Stimulated activated CD8-positive, alpha-beta memory T cell treated with anti-CD3 and anti-CD28 coated beads, Interleukin-4, amount 100 ng/mL, for 48 hours (primary cell): ENCODE data around the gene C2CD2.

Experiments
- DNase-seq: peaks from one replicate; pipeline ENCODE4 v3.0.0-alpha.2; 2020

The C2CD2 gene

DNA sequence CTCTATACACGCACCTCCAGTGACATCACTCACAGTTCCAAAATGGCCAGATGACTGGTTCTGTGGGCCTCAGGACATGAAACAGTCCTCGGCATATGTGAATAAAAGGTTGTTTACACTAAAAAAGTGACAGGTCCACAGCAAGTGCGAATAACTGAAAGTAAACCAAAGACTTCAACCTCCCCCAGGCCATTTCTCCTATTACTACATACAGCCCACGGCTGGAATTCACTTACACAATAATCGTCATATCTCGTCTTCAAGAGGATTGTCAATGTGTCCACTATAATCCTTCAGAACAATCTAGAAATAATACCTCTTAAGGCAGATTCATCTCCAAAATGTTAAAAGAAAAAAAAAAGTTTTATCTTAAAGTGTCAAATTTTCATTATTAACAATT is 72.8 kb downstream of the C2CD2 start:
- no peak for DNase-seq

DNA sequence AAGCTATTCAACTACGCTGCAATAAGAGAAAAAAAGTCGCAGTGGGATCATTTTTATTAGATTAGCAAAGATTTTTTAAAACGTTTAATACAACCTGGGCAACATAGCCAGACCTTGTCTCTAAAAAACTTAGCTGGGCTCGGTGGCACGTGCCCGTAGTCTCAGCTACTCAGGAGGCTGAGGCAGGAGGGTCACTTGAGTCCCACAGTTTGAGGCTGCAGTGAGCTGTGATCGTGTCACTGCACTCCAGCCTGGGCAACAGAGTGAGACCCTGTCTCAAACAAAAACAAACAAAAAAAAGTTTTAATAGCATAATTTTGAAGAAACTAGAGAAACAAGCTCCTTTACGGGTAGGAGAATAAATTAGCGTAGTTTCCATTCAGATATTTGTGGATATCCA is 73.7 kb downstream of the C2CD2 start:
- no peak for DNase-seq

DNA sequence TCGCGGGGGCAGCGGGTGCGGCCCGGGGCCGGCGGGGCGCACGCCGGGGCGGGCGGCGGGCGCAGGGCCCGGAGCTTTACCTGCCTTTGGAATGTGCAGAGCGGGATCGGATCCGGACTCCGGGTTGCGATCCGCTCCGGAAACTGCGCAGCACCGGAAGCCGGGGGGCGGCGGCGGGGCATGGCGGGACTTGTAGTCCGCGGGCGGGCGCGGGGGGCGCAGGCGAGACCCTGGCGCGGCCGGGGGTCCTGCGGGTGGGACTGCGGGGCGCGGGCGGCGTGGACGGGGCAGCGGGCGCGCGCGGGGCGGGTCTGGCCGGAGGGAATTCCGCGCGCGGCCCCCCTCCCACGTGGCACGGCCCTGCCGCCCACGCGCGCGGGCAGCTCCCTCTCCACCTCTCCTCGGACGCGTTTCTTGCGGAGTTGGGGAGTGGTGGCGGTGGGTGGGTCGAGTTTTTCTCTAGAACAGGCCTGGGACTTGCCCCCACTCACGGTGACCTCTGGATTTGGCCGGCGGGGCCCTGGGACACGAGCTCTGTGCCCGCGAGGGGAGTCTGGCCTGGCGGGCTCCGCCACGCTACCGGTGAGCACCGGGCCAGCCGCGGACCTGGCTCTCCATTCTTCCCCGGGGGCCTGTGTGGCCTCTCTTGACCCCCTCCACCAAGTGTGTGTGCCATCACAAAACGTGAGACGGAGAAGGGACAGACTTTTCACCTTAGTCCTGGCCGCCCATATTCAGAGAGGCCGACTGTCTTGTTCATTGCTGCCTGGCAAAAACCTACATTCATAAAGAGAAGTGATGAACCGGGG is 74.4 kb downstream of the C2CD2 start, which contains the start of gene PRDM15:
Gene PRDM15 (minus strand): TSS at position 155 of the 809 bp plus-strand sequence. CDS start 18,981 bp downstream, outside the sequence.
- peak; percentile 90 for DNase-seq

DNA sequence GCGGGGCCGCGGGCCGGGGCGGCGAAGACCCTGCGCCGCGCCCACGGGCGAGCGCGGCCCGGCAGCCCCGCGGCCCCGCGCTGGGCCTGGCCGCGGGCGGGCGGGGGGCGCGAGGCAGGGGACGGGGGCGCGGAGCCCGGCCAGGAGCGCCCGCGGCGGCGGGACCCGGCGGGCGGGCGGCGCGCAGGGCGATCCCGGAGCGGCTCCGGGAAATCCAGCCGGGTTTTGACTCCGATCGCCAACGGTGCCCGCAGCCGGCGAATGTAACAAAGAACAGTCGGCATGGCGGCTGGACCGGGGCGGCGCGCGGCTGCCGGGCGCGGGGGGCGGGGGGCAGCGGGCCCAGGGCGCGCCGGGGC is 75.0 kb downstream of the C2CD2 start:
- DNase-seq = peak; percentile 82

DNA sequence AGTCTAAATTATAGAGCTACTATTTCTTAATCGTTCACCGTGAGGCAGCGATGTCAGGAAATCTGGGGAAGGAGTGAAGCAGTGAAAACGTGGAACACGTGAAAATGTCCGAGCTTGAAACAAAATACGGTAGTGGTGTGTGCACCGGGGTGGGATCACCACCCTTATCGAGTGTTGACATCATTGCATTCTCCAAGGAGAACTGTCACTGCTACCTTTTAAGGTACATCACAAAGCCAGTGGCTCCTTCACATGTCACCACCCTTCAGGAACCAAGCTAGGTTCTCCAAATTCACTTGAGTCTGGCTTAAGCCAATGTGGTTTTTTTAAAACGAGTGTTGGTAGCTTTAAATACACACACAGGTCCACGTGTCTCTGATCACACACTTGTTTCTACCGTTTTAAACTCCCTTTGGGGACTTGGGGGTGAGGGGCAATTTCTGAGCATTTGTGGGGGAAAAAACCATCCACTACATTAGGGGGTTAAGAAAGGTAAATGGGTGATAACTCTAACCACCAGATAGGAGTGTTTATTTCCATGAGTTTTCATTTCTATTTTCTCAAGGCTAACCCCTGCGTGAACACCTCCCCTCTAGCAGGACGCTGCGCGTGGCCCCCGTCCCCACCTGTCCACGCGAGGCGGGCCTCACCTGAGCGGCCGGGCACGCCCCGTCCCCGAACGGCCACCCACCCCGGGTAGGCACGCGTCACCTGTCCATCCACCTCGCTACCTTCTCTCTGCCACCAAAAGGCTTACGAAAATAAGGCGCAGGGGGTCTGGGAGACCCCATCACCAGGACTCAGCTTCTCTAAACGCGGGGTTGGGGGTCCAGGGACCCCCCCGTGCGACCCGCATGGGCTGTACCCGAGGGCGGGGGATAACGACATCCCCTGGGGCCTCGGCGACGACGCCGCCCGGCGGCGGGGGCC is 75.7 kb downstream of the C2CD2 start:
- DNase-seq = peak; percentile 51

DNA sequence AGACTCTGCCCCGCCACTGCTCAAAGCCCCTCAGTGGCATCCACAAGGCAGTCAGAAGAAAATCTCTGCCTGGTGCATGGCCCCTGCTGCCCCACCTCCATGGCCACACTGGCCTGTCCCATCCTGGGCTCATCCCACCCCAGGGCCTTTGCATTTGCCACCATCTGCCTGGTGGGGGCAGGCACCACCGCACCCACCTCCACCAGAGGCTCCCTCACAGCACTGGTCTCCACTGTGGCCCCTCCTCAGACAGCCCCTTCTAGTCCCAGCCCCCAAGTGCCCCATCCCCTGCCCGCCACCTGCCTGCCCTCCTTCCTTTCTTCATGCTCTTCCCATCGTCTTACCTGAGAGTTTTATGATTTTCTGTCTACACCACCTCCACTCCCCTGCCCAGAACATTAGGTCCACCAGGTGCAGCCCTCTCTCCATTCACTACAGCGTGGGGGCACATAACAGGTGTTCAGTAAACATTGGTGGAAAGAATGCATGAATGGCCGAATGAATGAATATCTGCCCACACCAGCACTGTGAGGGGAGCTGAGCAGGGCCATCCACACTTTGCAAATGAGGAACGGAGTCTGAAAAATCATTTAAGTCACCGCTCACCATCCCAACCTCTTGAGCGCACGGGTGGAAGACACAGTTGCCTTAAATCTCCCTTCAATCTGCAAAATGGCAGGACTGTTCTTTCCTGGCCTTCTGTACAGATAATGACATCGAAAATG is 76.7 kb downstream of the C2CD2 start:
- DNase-seq = no peak

DNA sequence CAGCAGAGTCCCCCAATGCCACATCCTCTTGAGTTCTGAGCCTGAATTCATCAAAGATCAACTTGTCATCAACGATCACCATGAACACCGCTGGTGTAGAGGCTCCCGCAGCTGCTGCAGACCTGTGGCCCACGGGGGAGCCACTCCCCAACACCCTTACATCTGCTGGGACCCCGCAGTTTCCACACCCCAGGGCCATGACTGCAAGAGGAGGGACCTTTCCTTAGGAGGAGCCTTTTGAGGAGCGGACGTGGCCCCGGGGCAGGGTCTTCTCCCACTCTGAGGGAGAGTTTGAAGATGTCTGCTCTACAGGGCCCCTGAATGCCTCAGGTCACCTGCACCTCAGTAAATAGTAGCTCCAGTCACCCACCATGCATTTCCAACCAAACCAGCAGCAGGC is 77.4 kb downstream of the C2CD2 start:
- no peak for DNase-seq

DNA sequence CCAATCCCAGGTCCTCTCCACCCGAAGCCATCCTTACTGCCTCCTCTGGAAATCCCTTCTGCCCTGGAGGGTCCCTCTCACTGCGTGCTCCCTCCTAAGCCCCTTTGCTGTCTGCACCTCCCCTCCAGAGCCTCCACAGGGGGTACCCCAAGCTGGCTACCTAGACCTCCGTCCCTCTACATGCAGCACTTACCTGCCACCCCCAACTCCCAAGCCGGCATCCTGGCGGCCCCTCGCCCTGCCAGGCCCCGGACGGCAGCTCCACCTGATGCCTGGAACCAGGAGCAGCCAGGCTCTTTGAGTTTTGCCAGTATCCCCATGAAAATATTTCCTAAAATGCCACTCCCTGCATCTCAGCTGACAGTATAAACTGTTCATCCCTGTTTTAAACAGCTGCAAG is 78.7 kb downstream of the C2CD2 start:
- no peak for DNase-seq

DNA sequence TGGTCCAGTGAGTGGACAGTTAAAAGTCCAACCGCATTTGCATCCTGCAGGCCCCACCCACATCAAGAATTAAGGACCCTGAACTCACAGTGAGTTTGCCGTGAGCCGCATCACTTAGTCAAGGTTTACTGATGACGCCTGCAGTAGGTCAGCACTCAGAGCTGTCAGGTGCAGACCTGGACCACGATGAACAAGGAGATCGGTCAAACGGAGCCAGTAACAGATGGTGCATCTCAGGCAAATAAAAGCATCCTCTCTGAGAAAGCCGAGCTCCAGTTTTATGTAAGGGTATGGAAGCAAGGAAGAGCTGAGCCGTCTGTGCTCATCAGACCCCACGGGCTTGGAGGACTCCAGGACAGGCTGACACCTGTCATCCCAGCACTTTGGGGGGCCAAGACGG is 79.2 kb downstream of the C2CD2 start:
- no peak for DNase-seq

DNA sequence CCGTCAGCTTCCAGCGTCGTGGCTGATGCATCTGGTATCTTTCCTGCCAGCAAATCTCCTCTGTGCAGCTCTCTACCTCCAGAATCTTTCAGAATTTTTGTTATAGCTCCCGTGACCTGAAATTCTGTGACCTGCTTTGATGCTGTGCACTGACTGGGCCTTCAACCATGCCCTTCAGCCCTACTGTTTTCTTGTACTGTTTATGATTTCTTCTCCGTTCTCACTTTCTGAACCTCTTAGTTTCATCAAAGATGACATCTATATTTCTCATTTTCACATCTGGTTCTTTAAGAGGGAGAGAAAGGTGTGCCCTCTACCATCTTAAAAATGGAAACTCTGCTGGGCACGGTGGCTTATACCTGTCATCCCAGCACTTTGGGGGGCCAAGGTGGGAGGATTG is 80.4 kb downstream of the C2CD2 start:
- DNase-seq = no peak

DNA sequence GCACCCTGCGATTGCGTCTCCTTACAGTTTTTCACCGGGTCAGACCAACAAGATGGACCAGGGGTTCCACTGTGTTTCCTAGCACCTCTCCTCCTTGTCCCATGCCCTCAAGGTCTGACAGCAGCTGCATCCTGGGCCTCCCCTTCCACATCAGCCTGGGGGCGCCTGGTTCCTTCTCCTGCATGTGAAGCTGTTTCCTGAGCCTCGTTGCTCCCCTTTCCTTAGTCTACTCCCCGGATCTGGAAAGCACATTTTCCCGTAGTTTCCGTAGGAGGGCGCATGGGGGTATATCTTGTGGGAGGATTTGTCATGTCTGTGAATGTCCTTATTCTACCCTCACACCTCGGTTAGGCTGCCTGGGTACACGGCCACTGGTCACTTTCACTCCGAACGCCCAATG is 80.8 kb downstream of the C2CD2 start:
- DNase-seq = no peak

DNA sequence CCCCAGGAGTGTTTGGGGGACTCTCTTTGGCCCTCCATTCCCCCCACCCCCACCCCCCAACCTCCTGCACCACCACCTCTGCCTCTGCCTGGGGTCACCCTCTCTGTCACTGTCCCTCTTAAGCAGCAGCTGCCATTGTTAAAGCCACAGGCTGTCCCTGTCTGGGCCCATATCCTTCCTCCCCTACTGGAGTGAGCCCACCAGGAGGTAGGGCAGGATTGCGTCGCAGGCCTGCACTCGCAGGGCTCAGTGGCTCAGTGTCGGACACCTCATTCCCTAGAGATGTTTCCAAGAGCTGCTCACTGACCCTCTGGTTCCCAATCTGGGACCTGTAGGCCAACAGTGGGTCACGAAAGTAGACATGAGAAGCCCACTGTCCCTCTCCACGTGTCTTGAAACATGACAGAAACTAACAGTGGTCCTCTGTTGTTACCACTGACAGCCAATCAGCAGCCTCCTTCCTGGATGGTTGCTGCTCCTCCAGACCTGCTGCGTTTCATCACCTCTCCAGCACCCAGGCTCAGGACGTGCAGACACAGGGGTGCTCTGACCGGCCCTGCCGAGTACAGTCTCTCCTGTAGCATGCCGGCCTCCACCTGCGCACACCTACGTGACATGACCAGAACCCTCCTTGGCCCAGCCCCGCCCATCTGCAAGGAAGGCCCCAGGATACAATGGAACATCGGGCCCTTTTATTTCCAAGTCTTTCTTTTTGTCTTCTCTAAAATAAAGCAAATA is 82.4 kb downstream of the C2CD2 start:
- no peak for DNase-seq

DNA sequence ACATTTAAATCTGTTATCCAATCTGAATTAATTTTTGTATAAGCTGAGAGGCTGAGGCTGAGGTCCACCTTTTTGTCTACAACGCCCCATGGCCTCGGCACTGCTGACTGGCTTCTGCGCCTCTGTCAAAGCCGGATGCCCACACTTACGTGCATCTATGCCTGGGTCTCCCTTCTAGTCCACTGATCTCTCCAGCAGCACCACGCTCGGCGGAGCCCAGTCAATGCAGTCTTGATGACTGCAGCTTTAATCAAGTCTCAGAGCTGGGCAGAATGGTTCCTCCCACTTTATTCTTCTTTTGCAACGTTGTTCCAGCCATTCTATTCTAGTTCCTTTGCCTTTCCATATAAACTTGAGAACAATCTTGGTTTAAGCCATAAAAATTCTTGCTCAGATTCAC is 84.0 kb downstream of the C2CD2 start:
- no peak for DNase-seq

DNA sequence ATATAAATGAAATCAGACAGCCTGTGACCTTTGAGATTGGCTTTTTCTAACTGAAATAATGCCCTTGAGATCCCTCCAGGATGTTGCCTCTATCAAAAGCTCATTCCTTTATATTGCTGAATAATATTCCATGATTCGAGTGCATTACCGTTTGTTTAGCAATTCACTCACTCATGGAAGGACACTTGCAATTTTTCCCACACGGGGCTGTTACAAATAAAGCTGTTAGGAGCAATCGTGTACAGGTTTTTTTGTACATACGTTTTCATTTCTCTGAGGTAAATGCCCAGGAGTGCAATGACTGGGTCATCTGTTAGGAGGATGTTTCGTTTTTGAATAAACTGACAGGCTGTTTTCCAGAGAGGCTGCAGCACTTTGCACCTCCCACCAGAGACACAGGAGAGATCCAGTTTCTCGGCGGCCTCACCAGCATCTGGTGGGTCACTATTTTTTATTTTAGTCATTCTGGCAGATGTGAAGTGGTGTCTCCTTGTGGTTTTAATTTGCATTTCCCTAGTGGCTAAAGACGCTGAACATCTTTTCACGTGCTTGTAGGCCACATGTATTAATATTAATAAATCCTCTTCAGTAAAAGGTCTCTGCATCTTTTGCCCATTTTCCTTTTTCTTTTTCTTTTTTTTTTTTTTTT is 85.6 kb downstream of the C2CD2 start:
- no peak for DNase-seq

DNA sequence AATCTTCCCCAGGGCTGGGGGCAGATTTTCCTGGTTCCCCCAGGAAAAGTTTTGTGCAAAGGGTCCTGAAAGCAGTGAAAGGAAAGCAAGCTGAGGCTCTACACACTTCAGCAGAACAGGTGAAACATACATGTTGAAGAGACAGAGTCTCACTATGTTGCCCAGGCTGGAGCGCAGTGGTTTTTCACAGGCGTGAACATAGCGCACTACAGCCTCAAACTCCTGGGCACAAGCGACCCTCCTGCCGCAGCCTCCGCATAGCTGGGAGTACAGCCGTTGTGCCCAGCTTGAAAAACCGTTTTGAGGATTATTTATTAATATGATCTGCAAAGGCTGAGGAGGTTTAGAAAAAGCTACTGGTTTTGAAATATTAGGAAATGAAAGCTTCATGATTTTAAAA is 86.5 kb downstream of the C2CD2 start:
- DNase-seq = no peak

DNA sequence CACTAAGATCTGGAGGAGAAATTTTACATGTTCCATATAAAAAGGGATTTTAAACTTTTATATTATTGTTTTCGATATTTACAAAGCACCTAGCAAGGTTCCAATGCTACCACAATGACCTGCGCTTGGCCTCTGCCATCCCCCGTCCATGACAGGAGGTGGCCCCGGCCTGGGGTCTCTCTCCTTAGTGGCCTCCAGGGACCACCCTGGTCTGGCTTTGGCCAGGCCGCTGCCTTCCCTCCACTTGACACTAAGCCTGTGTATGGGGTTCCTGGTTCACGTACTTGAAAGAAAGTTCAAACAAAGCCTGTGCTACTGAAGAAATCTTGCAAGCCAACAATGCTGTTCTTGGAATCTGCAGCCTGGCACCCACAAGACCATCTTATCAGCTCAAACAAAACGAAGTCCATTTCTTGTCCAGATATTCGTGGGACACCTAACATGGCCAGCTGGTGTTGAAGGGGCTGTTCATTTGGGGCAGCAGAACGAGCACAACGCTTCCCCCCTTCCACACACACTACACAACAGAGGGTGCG is 87.5 kb downstream of the C2CD2 start:
- no peak for DNase-seq

DNA sequence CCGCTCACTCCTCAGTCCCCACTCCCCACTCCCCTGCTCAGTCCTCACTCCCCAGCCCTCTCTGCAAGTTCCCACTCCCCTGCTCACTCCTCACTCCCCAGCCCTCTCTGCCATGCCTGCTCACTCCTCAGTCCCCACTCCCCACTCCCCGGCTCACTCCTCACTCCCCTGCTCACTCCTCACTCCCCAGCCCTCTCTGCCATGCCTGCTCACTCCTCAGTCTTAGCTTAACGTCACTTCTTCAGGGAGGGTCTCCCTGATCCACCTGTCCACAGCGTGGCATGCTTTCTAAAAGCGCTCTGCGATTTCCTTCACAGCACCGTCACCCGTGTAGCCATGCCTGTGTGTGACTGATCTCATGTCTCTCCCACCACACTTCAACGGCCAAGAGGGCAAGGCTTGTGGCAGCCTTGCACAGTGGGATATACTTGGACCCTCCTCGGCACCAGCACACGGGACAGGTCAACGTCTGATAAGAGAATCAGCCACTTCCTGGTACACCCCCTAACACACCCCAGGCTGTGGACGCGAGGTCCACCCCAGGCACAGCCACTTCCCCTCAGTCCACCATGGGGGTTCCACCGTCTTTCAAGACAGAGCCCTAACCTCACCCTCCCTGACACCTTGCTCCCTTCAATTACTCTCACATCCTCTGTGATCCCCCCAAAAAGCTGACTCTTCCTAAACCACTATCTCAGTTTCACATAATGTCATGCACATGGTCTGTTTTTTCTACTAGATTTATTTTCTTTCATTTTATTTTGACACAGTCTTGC is 88.6 kb downstream of the C2CD2 start:
- no peak for DNase-seq

DNA sequence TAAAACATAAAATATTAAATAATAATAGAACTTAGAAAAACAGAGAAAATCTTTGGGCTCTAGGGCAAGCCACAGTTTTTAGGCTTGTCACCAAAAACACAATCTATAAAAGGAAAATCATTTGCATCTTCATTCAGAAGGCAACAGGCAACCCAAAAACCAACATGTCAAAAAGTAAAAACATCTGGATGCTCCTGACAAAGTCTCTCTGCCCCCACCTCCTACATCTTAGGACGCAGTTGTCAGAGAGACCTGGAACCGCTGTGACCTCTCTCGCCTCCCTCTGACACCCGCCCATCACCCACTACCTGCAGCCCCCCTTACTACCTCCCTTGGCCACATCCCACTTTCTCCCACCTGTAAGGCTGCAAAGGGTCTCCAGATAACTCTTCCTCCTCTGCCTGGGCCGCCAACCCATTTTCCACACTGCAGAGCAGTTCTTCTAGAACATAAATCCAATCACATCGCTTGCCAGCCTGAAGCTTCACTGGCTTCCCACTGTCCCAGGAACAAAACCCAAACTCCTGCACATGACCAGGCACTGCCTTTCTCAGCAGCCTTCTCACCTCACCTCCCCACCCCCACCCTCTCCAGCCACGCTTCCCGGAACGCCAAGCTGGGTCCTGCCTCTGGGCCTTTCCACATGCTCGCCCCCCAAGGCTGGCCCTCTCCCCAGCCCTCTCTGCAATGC is 89.4 kb downstream of the C2CD2 start:
- DNase-seq = no peak

DNA sequence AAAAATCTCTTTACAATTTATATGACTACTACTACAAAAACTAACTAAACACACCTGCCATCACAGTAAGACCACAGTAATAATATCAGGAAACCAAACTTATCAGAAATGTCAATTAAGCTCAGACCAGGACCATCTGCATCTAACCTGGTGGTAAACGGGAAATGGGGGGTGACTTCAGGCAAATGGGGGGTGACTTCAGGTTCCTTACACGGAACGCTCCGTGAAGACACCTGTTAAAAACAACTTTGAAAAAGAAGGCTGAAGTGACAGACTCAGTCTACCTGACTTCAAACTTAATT is 90.4 kb downstream of the C2CD2 start:
- DNase-seq = no peak

DNA sequence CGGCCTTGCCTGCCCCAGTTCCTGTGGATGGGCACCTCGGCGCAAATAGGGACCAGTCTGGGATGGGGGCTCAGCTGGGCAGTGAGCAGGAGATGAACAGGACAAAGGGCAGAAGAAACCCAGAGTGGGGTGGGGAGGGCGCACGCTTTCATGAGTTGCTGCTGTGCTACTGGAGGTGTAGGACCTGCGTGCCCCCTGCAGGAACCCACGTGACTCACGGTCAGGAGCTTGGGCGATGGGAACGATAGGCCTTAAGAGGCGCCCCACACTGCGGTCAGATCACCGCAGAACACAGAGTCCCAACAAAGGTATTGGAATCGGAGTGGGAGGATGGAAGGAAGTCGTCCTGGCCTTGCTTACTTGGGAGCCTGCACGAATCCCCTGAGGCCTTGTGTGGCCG is 91.8 kb downstream of the C2CD2 start:
- no peak for DNase-seq

DNA sequence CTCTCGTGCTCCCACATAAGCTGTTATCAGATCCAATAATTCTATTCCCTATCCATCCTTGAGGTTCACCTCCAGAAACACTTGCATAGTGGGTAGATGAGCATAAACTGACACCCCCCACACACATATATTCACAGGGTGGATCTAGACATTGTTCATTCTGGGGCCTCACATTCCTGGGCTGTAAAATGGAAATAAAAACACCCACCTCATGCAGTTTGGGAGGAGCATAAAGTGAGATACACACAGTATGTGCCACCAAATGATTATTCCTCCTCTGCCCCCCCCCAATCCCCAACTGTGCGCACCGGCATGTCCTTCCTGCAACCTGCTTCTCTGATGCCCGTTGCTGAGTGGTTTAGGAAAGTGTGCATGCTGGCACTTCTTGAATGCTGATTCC is 92.6 kb downstream of the C2CD2 start:
- no peak for DNase-seq
